HUDEP-2 (cell line): ENCODE measurements around the gene HEXB.
"Not testable (repeated sequence)": the region's sequence is repeated elsewhere in the genome, so short reads cannot be mapped to it uniquely, and the experiment has no call there.

Source experiments
- DNase-seq, 76 experiments: peaks; one replicate each; lab custom pipeline; 2025; ENCODE audit not compliant: unreplicated experiment in 76 of 76; lab: John Stamatoyannopoulos, UW

The HEXB gene

DNA sequence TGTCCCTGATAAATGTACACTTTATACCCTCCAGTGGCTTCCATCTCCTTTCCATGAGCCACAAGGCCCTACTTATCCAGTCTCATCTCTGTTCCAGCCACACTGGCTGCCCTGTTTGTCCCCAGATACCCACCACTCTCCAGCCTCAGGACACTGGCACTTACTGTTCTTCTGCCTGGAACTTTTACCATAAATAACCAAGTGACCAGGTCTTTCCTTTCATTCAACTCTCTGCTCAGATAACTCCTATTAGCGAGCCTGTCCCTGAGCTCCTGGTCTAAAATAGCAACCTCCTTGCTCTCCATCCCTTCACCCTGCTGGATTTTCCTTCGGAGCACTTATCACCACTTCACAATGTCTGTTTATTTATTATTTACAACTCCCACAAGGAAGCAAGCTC is 27.9 kb upstream of the HEXB start:
- no peak for DNase-seq

DNA sequence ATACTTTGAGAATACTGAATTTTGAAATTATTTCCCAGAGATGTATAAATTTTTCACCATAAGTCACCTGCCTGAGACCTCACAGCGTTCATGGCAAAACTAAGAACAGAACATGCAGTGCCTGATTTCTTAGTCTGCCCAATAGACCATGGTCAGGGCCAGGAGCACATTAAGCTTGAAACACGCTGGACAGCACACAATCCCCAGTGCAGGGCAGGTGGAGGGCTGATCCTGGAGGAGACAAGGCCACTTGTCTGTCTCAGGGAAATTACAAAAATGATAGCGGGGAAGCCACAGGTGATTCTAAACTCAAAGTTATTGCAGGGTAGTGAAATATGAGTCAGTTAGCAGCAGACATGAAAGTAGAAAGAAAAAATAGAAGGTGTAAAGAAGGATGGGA is 25.9 kb upstream of the HEXB start:
- DNase-seq = no peak

DNA sequence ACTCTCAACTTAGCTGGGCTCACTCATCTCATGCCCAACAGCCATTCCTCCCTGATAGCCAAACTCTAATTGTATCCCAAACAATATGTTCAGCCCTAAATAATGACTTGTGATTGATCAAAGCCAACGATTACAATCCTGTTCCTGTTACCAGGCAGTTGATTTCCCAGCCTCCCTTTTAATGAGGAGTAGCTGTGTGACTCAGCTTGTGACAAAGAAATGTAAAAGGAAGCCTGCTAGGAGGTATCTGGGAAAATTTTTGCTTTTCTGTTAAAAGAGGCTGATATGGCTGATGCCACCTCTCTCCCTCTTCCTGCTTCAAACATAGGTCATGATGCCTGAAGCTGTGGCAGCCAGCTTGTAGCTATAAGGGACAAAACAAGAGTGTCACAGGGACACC is 24.9 kb upstream of the HEXB start:
- no peak for DNase-seq

DNA sequence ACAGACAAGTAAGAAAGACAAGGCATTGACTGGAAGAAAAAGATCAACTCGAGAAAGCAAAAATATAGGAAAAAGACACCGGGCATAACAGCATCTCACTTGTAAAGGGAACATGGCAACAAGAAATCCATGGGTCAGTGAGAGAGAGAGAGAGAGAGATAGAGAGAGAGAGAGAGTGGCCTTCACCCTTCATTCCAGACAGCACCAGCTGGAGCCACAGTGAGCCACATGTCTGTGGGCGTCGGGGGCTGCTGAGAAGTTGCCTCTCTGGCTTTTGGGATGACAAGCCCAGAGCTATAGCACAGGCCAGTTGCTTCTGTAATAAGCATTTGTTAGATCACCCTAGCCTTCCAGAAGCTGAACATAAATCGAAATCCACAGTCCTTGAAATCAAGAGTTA is 24.2 kb upstream of the HEXB start:
- no peak for DNase-seq

DNA sequence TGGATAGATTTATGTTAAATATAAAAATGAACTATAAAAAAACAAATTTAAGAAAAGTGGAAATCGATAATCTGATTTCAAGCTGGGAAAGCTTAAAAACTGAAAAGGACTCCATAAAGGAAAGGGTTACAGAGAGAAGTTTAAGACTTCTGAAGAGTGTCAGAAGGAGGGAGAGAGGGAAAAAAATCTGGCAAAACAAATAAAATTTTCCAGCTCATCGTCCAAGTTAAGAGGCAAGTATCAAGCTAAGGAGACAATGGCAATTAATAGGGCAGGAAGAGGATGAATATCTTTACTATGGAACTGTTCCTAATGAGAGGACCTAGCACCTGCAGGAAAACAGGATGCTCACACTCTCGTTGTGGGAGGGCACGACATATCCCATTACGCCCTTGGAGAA is 20.5 kb upstream of the HEXB start:
- DNase-seq = no peak

DNA sequence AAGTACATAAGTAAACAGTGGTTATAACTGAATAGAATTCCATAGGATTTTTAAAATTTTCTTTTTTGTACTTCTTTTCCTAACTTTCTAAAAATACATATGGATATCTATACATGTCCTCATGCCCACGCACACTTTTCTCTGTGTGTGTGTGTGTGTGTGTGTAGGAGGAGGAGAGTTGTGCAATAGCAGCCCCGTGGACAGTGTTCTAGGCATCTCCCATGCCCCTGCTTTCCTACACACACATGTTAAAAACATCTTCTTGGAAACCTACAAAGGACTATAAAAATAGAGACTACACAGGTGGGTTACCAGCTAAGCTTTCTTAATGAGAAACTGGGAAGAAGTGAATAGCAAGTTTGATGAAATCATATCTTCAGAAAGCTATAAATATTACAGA is 19.8 kb upstream of the HEXB start:
- DNase-seq = no peak

DNA sequence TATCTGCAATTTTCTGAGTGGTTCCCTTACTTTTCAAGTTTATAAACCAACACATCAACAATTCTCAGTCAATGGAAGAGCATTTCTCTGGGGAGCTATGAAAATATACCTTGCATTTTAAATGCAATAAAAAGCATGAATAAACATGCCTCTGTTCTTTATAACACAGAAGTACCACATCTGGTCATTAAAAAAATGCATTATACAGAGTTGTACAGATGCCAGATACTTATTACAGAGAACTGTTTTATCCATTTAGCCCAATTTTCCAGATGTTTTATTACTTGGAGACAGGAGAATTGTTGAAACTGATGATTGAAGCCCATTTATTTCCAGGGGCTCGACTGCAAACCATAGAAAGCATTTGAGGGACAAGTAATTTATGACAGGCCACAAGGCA is 19.2 kb upstream of the HEXB start:
- no peak for DNase-seq

DNA sequence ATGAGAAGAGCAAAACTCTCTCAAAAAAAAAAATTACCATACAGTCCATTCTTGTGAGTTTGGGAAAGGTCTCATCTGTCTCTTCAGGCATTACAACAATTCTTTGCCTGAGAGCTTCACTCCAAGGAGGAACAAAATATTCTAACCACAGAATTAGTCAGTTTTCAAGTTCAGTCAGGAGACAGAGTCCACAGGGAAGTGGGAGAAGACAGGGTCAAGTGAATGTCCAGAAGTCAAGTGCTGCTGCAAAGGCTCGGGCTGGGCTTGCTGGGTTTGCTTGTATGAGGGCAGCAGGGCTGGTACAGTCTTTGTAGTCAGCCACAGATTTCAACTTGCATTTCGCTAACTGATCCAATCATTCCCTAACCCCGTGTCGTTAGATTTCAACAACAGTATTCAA is 17.6 kb upstream of the HEXB start:
- no peak for DNase-seq

DNA sequence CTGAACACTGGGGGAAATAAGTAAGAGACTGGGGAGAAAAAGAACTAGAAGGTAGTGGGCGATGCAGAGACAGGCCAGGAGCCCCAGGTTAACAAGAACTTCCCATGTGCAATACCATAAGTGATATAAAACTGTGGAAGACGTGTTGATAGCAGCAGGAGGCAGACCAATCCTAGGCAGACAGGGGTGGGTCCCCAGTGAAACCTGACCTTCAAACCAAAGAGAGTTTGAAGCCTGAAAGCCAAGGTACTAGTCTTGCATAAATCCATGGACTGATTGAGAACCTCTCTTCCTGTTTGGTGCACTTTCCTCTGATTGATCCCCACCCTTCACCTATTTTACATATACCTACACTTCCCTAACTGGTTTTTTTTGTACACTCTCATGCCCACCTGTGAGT is 15.2 kb upstream of the HEXB start:
- no peak for DNase-seq

DNA sequence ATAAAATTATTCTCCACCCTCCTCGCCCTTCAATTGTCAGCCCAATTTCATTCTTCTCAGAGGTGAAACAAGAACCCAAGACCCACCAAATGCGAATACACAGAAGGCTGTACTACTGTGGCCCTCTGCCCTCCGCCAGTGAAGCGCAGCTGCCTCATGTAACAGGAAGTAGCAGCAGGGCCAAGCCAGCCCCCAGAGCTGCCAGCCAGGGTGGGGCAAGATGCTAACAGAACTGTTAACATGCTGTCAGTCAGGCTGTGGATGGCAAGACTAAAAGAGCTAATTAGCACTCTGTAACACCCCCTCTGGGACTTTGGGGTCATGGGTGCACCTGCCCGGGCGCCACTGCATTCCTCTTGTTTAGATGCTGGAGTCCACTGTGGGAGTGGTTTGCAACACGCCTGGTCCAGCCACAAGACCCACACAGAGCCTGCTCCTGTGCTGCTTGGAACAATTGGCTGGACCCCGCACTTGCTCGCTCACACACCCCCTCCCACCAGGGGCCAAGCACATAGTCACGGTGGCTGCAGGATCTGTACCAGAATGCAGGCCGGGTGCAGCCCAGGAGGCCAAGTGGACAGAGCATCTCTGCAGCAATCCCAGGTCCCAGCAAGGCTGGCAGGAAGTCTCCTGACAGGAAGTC is 14.5 kb upstream of the HEXB start:
- no peak for DNase-seq

DNA sequence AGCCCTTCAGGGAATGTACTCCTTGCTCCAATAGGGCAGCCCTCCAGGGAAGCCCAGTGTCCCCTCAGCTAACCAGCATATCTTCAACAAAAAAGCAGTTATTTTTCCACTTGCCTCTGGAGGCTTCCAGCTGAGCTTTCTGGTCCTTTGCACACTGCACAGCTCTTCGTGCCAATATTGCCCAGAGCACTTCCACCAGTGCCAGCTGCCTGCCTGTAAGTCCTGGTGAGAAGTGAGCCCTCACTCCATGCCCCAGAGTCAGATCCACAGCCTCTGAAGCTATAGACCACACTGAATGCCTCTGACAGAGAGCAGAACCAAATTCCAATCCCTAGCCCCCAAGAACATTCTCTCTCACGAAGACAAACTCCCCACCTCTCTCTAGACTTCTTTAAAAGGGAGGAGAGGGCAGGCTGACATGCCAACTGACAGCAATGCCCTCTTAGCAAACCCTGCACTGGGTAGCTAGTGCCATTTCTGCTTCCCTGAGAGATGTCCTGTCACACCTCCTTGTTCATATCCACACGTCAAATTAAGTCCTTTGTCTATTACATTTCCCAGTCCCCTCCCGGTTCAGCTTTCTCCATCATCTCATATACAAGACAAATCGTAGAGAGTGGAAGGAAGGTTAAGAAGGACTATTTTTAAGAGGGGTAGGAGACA is 12.7 kb upstream of the HEXB start:
- no peak for DNase-seq

DNA sequence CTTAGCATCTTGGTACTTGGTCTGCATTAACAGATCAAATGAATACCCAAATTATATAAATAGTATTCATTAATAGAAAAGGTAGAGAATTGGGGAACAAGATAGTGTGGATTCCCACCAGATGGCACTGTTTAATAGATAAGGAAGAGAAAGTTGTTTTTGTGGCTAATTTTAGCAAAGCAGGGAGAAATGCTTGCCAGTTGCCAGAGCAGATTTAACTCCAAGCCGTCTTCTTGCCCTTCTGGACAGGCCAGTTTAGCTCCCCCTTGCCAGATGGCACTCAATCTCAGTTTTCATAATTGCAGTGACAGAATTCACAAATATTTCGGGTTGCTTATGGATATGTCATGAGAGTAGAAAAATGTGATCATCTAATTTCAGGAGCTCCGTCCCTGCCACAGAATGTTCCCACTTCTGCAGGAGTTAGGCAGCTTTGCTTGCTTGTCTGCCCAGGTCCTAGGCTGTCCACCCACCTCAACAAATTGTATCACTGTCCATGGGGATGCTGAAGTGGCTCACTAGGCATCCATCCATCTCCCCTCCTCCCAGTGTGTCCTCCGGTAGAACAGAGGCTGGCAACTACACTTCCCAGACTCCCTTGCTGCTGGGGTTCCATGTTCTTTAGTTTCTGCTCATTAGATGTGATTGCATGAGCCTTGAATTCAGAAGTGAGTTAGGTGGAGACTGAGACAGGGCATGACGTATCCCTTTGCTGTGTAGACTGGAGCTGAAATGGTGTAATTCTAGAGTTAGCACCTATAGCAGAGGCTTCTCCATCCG is 11.8 kb upstream of the HEXB start:
- peak in 3 of 76 experiments; percentile 1 to 15 (median 5) for DNase-seq

DNA sequence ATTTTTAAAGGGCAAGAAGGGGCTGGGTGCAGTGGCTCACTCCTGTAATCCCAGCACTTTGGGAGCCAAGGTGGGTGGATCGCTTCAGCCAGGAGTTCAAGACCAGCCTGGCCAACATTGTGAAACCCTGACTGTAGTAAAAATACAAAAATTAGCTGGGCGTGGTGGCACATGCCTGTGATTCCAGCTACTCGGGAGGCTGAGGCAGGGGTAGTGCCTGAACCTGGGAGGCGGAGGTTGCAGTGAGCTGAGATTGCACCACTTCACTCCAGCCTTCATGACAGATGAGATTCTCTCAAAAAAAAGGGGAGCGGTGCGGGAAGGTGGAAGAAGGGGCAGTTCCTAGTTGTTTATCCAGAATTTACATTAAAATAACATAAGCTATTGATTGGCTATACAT is 8.6 kb upstream of the HEXB start:
- DNase-seq = not testable (repeated sequence)

DNA sequence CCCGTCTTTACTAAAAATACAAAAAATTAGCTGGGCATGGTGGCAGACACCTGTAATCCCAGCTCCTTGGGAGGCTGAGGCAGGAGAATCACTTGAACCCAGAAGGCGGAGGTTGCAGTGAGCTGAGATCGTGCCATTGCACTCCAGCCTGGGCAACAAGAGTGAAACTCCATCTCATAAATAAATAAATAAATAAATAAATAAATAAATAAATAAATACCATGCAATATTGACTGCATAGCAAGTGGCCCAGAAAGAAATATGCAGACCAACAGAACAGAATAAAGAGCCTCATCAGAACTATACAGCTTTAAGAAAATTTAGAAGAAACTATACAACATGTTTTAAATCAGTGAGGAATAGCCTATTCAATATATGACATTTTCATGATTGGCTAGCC is 6.9 kb upstream of the HEXB start:
- DNase-seq = not testable (repeated sequence)

DNA sequence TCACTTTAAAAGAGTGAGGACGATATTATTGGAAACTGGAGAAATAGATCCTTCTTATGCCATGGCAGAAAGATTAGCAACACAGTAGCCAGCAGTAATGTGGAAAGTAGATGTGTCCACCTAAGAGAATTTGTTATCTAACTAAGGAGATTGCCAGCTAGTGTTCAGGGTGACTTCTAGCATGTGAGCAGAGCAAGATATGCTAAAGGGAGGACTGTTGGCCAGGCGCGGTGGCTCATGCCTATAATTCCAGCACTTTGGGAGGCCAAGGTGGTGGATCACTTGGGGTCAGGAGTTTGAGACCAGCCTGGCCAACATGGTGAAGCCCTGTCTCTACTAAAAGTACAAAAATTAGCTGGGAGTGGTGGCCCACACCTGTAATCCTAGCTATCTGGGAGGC is 5.7 kb upstream of the HEXB start:
- not testable (repeated sequence) for DNase-seq

DNA sequence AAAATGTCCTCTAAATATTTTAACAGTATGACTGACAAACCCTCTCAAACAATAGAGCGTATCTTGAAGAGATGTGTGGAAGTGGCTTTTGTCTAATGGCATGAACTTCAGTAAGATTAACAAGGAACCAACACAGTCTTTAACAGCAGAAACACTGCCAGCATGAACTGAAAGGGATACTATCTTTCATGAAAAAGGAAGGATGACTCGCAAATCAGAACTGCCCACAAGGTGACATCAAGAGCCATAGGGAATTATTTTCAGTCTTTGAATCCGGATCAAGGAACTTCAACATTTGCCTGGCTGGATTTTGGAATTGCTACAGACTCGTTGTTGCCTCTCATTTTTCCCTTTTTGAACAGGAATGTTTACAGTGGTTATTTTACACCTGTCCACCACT is 5.1 kb upstream of the HEXB start:
- no peak for DNase-seq

DNA sequence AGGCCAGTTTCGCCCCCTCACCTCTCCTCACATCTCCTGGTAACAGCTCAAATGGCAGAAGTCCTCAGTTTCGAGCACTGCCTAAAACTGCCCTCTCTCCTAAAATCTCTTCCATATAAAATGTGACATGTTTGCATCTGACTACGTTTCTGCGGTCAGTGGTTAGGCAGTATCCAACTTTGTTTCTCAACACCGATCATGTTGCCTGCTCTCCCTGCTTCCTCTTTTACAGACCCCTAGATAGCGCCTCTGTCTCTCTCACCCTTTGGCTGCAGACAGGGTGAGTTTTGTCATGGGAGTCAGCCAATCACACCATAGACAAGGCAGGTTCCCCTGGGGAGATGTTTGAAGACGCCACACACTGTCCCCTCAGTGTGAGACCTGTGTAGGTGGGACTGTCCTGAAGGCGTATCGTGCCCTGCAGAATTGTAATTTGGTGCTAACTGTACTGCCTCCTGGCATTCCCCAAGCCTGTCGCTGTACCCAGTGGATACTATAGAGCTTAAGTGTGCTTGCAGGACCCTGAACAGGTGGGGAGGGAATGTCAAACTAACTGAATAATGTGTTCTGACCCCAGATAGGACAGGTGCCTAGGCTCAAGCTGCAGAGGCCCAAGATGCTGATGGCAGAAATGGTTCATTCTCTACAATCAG is 1.1 kb downstream of the HEXB start:
- no peak for DNase-seq

DNA sequence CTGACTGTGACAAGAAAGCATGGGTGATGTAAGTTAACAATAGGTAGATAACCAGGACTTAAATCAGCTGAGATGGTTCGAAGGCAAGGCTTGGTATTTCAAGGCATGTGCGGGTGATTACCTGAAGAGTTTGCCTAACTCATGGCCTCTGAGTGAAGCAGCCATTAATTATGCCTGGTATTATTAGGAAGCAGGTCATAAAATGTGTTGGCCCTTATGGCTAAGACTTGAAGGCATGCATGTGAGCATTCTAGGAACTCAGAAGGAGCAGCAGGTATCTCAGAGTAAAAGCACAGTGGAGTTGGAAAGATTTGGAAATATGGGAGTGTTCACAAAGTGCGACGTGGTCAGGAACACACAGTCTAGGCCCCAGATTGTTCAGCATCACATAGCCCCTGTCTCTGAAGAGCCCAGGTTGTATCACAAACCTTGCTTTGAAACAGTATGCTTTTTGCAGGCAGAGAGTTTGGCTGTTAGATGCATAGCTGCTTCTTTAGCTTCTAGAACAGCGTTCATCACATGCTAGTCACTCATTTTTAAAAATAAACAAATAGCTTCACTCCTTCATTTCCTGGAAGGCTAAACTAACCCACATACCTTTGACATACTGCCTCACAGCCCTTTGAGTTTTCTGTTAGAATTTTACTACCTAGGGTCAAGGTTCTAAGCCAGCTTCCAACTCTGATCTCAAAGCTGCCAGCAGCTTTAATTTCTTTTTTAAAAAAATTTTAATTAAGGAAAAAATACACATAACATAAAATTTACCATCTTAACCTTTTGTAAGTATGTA is 2.1 kb downstream of the HEXB start:
- no peak for DNase-seq

DNA sequence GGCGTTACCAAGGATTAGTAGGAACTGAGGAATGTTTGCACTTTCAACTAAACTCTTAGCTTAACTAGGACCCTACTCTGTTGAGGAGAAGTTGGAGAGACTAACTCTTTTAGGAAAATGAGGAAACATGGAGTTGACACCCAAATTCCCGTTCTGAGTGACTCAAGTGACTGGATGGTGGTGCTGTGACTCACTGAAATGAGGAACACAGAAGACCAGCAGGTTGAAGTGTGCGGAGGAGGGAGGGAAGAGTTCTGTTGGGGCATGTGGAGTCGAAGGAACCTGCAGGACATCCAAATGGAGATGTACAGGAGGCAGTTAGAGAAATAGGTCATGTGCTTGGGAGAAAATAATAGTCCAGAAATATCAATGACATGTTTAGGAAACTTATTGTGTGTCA is 8.2 kb downstream of the HEXB start:
- DNase-seq = no peak

DNA sequence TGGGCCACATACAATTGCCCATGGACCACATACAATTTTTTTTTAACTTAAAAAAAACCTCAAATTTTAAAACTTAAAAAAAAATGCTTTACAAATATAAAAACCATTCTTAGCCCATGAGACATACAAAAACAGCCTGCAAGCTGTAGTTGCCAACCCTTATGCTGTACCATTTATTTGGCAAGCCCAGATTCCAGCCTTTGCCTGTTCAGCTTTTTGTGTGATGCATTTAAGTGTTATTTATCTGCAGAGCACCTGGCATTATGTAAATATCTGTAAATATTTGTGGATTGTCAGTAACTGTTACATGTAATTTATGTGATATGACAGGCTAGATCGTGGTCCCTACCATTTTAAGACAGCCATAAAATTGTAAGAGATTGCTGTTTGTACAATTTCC is 32.6 kb downstream of the HEXB start:
- no peak for DNase-seq

DNA sequence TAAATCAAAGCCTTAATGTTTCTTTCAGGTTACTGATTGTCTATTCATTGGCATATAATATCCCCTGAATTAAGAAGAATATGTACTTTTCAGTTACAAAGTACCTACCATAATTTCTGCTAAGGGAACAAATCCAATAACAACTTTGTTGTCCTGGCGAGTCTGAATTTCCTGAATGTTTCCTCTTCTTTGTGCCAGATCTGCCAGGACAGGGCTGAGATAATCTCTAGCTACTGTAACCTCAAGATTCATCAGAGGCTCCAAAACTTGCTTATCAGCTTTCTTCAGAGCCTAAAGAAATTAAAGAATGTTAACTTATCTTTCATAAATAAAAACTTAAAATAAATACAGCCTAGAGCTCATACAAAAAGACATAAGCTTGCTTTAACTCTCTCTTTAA is 37.2 kb downstream of the HEXB start:
- peak in 9 of 76 experiments; percentile 2 to 49 (median 15) for DNase-seq
